Smooth muscle cell (in vitro differentiated cells): Measurements from ENCODE around the gene CHN2. TPM values are rescaled to one million over a fixed set of nuclear protein-coding genes. Genes with fewer than 3 reads are reported as not detected.

Experiments
- DNase-seq: peaks from one replicate; lab custom pipeline; 2025; ENCODE audit not compliant: unreplicated experiment; lab: John Stamatoyannopoulos, UW
- H2AFZ ChIP-seq: fragments of 200-600 bp; sonication (generic); 2 replicates; pipeline ENCODE4 v1.6.0; 2016; ENCODE audit warnings: antibody characterized with exemption, low read depth, mild to moderate bottlenecking
- H3F3A ChIP-seq: fragments of 200-600 bp; sonication (generic); 2 replicates; pipeline ENCODE4 v1.6.0; 2017; ENCODE audit warnings: antibody characterized with exemption, low read depth
- H3K27ac ChIP-seq: fragments of 200-600 bp; sonication (generic); 2 replicates; pipeline ENCODE4 v1.5.1; 2016; ENCODE audit warnings: low read depth, mild to moderate bottlenecking
- H3K27me3 ChIP-seq: fragments of 200-600 bp; sonication (generic); 2 replicates; pipeline ENCODE4 v1.6.1; 2016; ENCODE audit warnings: low read depth, mild to moderate bottlenecking
- H3K36me3 ChIP-seq: fragments of 200-600 bp; sonication (generic); 2 replicates; pipeline ENCODE4 v1.5.1; 2016; ENCODE audit warnings: low read depth
- H3K4me1 ChIP-seq: fragments of 200-600 bp; sonication (generic); 2 replicates; pipeline ENCODE4 v1.5.1; 2016; ENCODE audit warnings: low read depth
- H3K4me2 ChIP-seq: fragments of 200-600 bp; sonication (generic); 2 replicates; pipeline ENCODE4 v1.6.0; 2016; ENCODE audit warnings: mild to moderate bottlenecking
- H3K4me3 ChIP-seq: fragments of 200-600 bp; sonication (generic); 2 replicates; pipeline ENCODE4 v1.5.1; 2016; ENCODE audit warnings: mild to moderate bottlenecking
- H3K79me2 ChIP-seq: fragments of 200-600 bp; sonication (generic); 2 replicates; pipeline ENCODE4 v1.6.0; 2016; ENCODE audit warnings: low read depth, mild to moderate bottlenecking
- H3K9ac ChIP-seq: fragments of 200-600 bp; sonication (generic); 2 replicates; pipeline ENCODE4 v1.6.0; 2016; ENCODE audit warnings: low read depth
- H3K9me3 ChIP-seq: fragments of 200-600 bp; sonication (generic); replicated peaks from 2 replicates; pipeline ENCODE4 v1.5.1; 2016; ENCODE audit warnings: low read depth
- H4K20me1 ChIP-seq: fragments of 200-600 bp; sonication (generic); 2 replicates; pipeline ENCODE4 v1.6.0; 2016; ENCODE audit warnings: low read depth
- CTCF ChIP-seq: fragments of 200-600 bp; sonication (generic); IDR thresholded peaks from 2 replicates; pipeline ENCODE4 v1.5.1; 2017; ENCODE audit warnings: borderline replicate concordance, mild to moderate bottlenecking, antibody characterized with exemption; ENCODE audit not compliant: insufficient read depth, poor library complexity, severe bottlenecking
- WGBS: methylation state at CpG from one replicate; pipeline ENCODE4 v1.1.7; 2016; ENCODE audit warnings: low lambda C conversion rate; 5-methylcytosine and 5-hydroxymethylcytosine counted together
- polyA plus RNA-seq: library from polyadenylated mRNA; unstranded; fragments of >200 nt; fragmentation: Nextera tagmentation; extraction: Ambion mirVana; gene quantifications from 2 replicates; pipeline ENCODE4 v1.2.1, GENCODE V29; 2016
- total RNA-seq: library from RNA; depleted of rRNA; stranded (reverse); fragments of >200 nt; gene quantifications from 2 replicates; pipeline ENCODE4 v1.2.3, GENCODE V29; 2014

Gene CHN2
- total and polyA plus RNA-seq, 2 experiments from 2014 or later, result 7.4 to 20.7 TPM

DNA sequence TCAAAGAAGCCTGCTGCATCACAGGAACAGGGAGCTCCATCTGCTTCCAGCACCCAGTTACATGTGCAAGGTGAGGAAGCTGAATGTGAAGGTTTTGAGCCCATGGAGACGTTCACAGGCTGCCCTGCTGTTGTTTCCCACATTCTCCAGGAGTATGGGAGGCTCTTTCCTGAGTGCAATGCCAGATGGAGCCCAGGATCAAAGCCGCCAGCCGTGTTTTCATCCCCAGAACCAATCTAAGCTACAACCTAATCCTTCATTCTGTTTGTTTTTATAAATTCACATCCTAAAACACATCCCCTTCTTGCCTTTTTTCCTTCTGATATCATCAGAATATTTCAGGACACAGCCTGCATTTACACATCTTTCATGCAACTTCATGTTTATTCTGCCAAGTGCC is 270.2 kb downstream of the CHN2 start:
- H3K4me2 ChIP-seq, result no peak overlapping the region
- no peak overlapping the region for H2AFZ ChIP-seq
- DNase-seq, result no peak
- 81% methylated on average over 3 of the region's 3 CpGs for WGBS
- H4K20me1 ChIP-seq, result no peaks in the 10 kb centered on the region
- H3F3A ChIP-seq, result no peaks in the 10 kb centered on the region
- no peak overlapping the region for H3K9ac ChIP-seq
- H3K4me1 ChIP-seq, result no peaks in the 10 kb centered on the region
- no peaks in the 10 kb centered on the region for H3K36me3 ChIP-seq
- H3K9me3 ChIP-seq, result no peaks in the 10 kb centered on the region
- H3K27ac ChIP-seq, result no peak overlapping the region
- H3K4me3 ChIP-seq, result no peak overlapping the region
- H3K27me3 ChIP-seq, result no peaks in the 10 kb centered on the region
- H3K79me2 ChIP-seq, result no peaks in the 10 kb centered on the region
- TF ChIP-seq CTCF, result no peak

GRCh38 chr7:29467193-29467926 is 272.8 kb downstream of the CHN2 start:
- no peak for TF ChIP-seq CTCF
- no peak overlapping the region for H3K4me3 ChIP-seq

GRCh38 chr7:29468196-29468595 is 273.6 kb downstream of the CHN2 start:
- WGBS, result 77% methylated on average over 2 of the region's 2 CpGs
- no peaks in the 10 kb centered on the region for H3K79me2 ChIP-seq
- TF ChIP-seq CTCF, result no peak

More at GRCh38 chr7:29467193-29467926, 272.8 kb downstream of the CHN2 start:
- H3K27me3 ChIP-seq, result no peaks in the 10 kb centered on the region
- no peaks in the 10 kb centered on the region for H3K79me2 ChIP-seq
- no peaks in the 10 kb centered on the region for H3K9me3 ChIP-seq
- H3K9ac ChIP-seq, result no peak overlapping the region
- no peak for DNase-seq
- H4K20me1 ChIP-seq, result no peaks in the 10 kb centered on the region
- H3K4me2 ChIP-seq, result no peak overlapping the region
- H3K36me3 ChIP-seq, result no peaks in the 10 kb centered on the region
- H2AFZ ChIP-seq, result no peak overlapping the region
- H3F3A ChIP-seq, result no peaks in the 10 kb centered on the region
- 93% methylated on average over 5 of the region's 5 CpGs for WGBS
- H3K4me1 ChIP-seq, result no peaks in the 10 kb centered on the region
- no peak overlapping the region for H3K27ac ChIP-seq

DNA sequence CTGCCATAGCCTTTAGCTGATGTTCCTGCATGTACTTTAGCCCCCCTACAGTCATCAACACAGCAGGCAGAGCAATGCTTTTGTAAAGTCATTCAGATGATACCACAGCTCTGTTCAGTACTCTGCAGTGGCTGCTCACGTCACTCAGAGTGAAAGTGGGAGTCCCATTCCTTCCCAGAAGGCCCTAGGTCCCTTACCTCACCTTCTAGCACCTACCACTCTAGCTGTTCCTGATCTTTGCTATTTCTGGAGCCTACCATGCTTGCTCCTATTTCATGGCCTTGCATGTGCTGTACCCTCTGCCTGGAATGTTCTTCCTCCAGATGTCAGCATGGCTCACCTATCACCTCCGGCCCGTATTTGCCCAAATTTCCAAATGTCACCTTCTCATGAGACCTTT is 274.7 kb downstream of the CHN2 start:
- H3K9ac ChIP-seq, result no peak overlapping the region
- H3K27ac ChIP-seq, result no peak overlapping the region
- peaks cover 3% of the 10 kb centered on the region for H3K79me2 ChIP-seq
- DNase-seq, result no peak
- H3K4me3 ChIP-seq, result no peak overlapping the region
- H3K27me3 ChIP-seq, result no peaks in the 10 kb centered on the region
- no peaks in the 10 kb centered on the region for H3K36me3 ChIP-seq
- H4K20me1 ChIP-seq, result no peaks in the 10 kb centered on the region
- no peaks in the 10 kb centered on the region for H3K4me1 ChIP-seq
- no peak for TF ChIP-seq CTCF
- no peaks in the 10 kb centered on the region for H3K9me3 ChIP-seq
- H3F3A ChIP-seq, result no peaks in the 10 kb centered on the region
- no peak overlapping the region for H3K4me2 ChIP-seq
- no peak overlapping the region for H2AFZ ChIP-seq
- 89% methylated on average over 3 of the region's 3 CpGs for WGBS

More at GRCh38 chr7:29468196-29468595, 273.6 kb downstream of the CHN2 start:
- Histone ChIP-seq H3F3A (no peaks in the 10 kb centered on the region), H3K9ac (no peak overlapping the region), H3K36me3 (no peaks in the 10 kb centered on the region), H4K20me1 (no peaks in the 10 kb centered on the region), H3K27ac (no peak overlapping the region), H3K4me1 (no peaks in the 10 kb centered on the region), H3K27me3 (no peaks in the 10 kb centered on the region), H2AFZ (no peak overlapping the region), H3K4me3 (no peak overlapping the region), H3K4me2 (no peak overlapping the region), H3K9me3 (no peaks in the 10 kb centered on the region)
- no peak for DNase-seq
